ACC112 (cell line): ENCODE results near the gene THBS3.
"Not testable (repeated sequence)": the region's sequence is repeated elsewhere in the genome, so short reads cannot be mapped to it uniquely, and the experiment has no call there.

ENCODE experiments used
- H2AFZ ChIP-seq: fragments of 200-600 bp; sonication (generic); one replicate; pipeline ENCODE4 v1.6.0; 2017; ENCODE audit warnings: antibody characterized with exemption, low read length; ENCODE audit not compliant: unreplicated experiment
- H3K27ac ChIP-seq: fragments of 200-600 bp; sonication (generic); 2 replicates; pipeline ENCODE4 v1.5.1; 2014; ENCODE audit warnings: low read depth, mild to moderate bottlenecking, antibody characterized with exemption, low read length, moderate library complexity
- H3K27me3 ChIP-seq: fragments of 200-600 bp; sonication (generic); 2 replicates; pipeline ENCODE4 v1.6.1; 2014; ENCODE audit warnings: mild to moderate bottlenecking, antibody characterized with exemption, low read length, moderate library complexity, mixed read lengths; ENCODE audit not compliant: insufficient read depth
- H3K36me3 ChIP-seq: fragments of 200-600 bp; sonication (generic); 2 replicates; pipeline ENCODE4 v1.6.1; 2016; ENCODE audit warnings: mild to moderate bottlenecking, antibody characterized with exemption, low read length, moderate library complexity, mixed read lengths; ENCODE audit not compliant: insufficient read depth
- H3K4me1 ChIP-seq: fragments of 200-600 bp; sonication (generic); one replicate; pipeline ENCODE4 v1.6.1; 2016; ENCODE audit warnings: low read length, mixed read lengths; ENCODE audit not compliant: insufficient read depth, unreplicated experiment, control insufficient read depth
- H3K4me3 ChIP-seq: fragments of 200-600 bp; sonication (generic); 2 replicates; pipeline ENCODE4 v1.5.1; 2014; ENCODE audit warnings: mild to moderate bottlenecking, low read depth, low read length
- H3K79me2 ChIP-seq: fragments of 200-600 bp; sonication (generic); one replicate; pipeline ENCODE4 v1.6.0; 2016; ENCODE audit warnings: low read length; ENCODE audit not compliant: control insufficient read depth, unreplicated experiment, insufficient read depth

Gene THBS3

GRCh38 chr1:155233502-155233901 lies 25.8 kb upstream of the THBS3 start:
- not testable (repeated sequence) for H3K4me3 ChIP-seq, H3K4me1 ChIP-seq, H3K27me3 ChIP-seq, H3K27ac ChIP-seq, H3K36me3 ChIP-seq, H2AFZ ChIP-seq, H3K79me2 ChIP-seq

- H3K4me1 ChIP-seq, result peaks cover 13% of the 10 kb centered on the region
- H3K36me3 ChIP-seq, H3K27ac ChIP-seq, H3K27me3 ChIP-seq, H3K79me2 ChIP-seq, H2AFZ ChIP-seq, H3K4me3 ChIP-seq: not testable (repeated sequence)
Observed at GRCh38 chr1:155232001-155232978, 24.6 kb upstream of the THBS3 start.

GRCh38 chr1:155231302-155231701 lies 23.6 kb upstream of the THBS3 start:
- H3K4me1 ChIP-seq, H3K27ac ChIP-seq, H3K79me2 ChIP-seq, H3K4me3 ChIP-seq, H3K27me3 ChIP-seq, H3K36me3 ChIP-seq, H2AFZ ChIP-seq: not testable (repeated sequence)

- Histone ChIP-seq H3K27me3 (no peaks in the 10 kb centered on the region), H3K27ac (peak overlapping the region; percentile 73), H3K4me3 (peak overlapping the region; percentile 93), H2AFZ (peak overlapping the region; percentile 76), H3K4me1 (peaks cover 35% of the 10 kb centered on the region), H3K36me3 (no peaks in the 10 kb centered on the region), H3K79me2 (peaks cover 22% of the 10 kb centered on the region)
Observed at GRCh38 chr1:155228096-155228427, 20.4 kb upstream of the THBS3 start.

- Histone ChIP-seq H3K36me3 (no peaks in the 10 kb centered on the region), H3K27ac (peak overlapping the region; percentile 89), H3K79me2 (peaks cover 22% of the 10 kb centered on the region), H3K27me3 (no peaks in the 10 kb centered on the region), H3K4me1 (peaks cover 33% of the 10 kb centered on the region), H3K4me3 (peak overlapping the region; percentile 93), H2AFZ (peak overlapping the region; percentile 76)
Observed at GRCh38 chr1:155227261-155228095, 19.8 kb upstream of the THBS3 start.

GRCh38 chr1:155226910-155227260 lies 19.2 kb upstream of the THBS3 start:
- Histone ChIP-seq H3K27me3 (no peaks in the 10 kb centered on the region), H3K4me1 (peaks cover 31% of the 10 kb centered on the region), H2AFZ (peak overlapping the region; percentile 73), H3K79me2 (peaks cover 22% of the 10 kb centered on the region), H3K27ac (peak overlapping the region; percentile 89), H3K4me3 (peak overlapping the region; percentile 93), H3K36me3 (no peaks in the 10 kb centered on the region)

GRCh38 chr1:155226188-155226909 lies 18.7 kb upstream of the THBS3 start:
- Histone ChIP-seq H3K27me3 (no peaks in the 10 kb centered on the region), H3K4me1 (peaks cover 31% of the 10 kb centered on the region), H3K79me2 (peaks cover 22% of the 10 kb centered on the region), H3K27ac (peak overlapping the region; percentile 89), H2AFZ (peak overlapping the region; percentile 73), H3K4me3 (peak overlapping the region; percentile 93), H3K36me3 (no peaks in the 10 kb centered on the region)

- Histone ChIP-seq H3K79me2 (peaks cover 22% of the 10 kb centered on the region), H3K4me1 (peaks cover 31% of the 10 kb centered on the region), H3K27ac (peak overlapping the region; percentile 89), H3K4me3 (peak overlapping the region; percentile 93)
- not testable (repeated sequence) for H2AFZ ChIP-seq, H3K27me3 ChIP-seq, H3K36me3 ChIP-seq
Observed at GRCh38 chr1:155225404-155225759, 17.7 kb upstream of the THBS3 start.

GRCh38 chr1:155223047-155223446 lies 15.3 kb upstream of the THBS3 start:
- no peak overlapping the region for H2AFZ ChIP-seq
- no peaks in the 10 kb centered on the region for H3K36me3 ChIP-seq
- no peaks in the 10 kb centered on the region for H3K27me3 ChIP-seq
- H3K27ac ChIP-seq, result no peak overlapping the region
- H3K79me2 ChIP-seq, result peaks cover 22% of the 10 kb centered on the region
- H3K4me1 ChIP-seq, result peaks cover 40% of the 10 kb centered on the region
- H3K4me3 ChIP-seq, result no peak overlapping the region

GRCh38 chr1:155220211-155220965 lies 12.7 kb upstream of the THBS3 start:
- peaks cover 26% of the 10 kb centered on the region for H3K4me1 ChIP-seq
- H2AFZ ChIP-seq, H3K27ac ChIP-seq: not testable (repeated sequence)

More at GRCh38 chr1:155220211-155220965, 12.7 kb upstream of the THBS3 start:
- H3K36me3 ChIP-seq, H3K4me3 ChIP-seq, H3K27me3 ChIP-seq, H3K79me2 ChIP-seq: not testable (repeated sequence)
